ENCODE data around the gene MEF2D.

The MEF2D gene

GRCh38 chr1:156431769-156432668 lies 68.6 kb downstream of the MEF2D start:
- no peak overlapping the region for H2AFZ ChIP-seq (ENCODE audit: low read length, unreplicated experiment)
- H3K79me2 ChIP-seq (ENCODE audit: control insufficient read depth, insufficient read depth, low read length, unreplicated experiment), result no peaks in the 10 kb centered on the region
- H3K4me1 ChIP-seq (ENCODE audit: control insufficient read depth, insufficient read depth, low read length, unreplicated experiment), result no peaks in the 10 kb centered on the region
- H3K4me3 ChIP-seq (ENCODE audit: low read depth, low read length), result no peak overlapping the region
- no peaks in the 10 kb centered on the region for H3K36me3 ChIP-seq (ENCODE audit: insufficient read depth, low read length)
- no peak overlapping the region for H3K27ac ChIP-seq (ENCODE audit: low read depth, low read length)
- peaks cover 99% of the 10 kb centered on the region for H3K27me3 ChIP-seq (ENCODE audit: insufficient read depth, low read length)

GRCh38 chr1:156431366-156431765 lies 69.2 kb downstream of the MEF2D start:
- Histone ChIP-seq H3K4me1 (ENCODE audit: control insufficient read depth, insufficient read depth, low read length, unreplicated experiment) (no peaks in the 10 kb centered on the region), H3K27me3 (ENCODE audit: insufficient read depth, low read length) (peaks cover 99% of the 10 kb centered on the region), H3K79me2 (ENCODE audit: control insufficient read depth, insufficient read depth, low read length, unreplicated experiment) (no peaks in the 10 kb centered on the region), H3K4me3 (ENCODE audit: low read depth, low read length) (no peak overlapping the region), H3K36me3 (ENCODE audit: insufficient read depth, low read length) (no peaks in the 10 kb centered on the region), H3K27ac (ENCODE audit: low read depth, low read length) (no peak overlapping the region), H2AFZ (ENCODE audit: low read length, unreplicated experiment) (no peak overlapping the region)

GRCh38 chr1:156430866-156431265 lies 69.7 kb downstream of the MEF2D start:
- Histone ChIP-seq H3K27ac (ENCODE audit: low read depth, low read length) (no peak overlapping the region), H2AFZ (ENCODE audit: low read length, unreplicated experiment) (no peak overlapping the region), H3K27me3 (ENCODE audit: insufficient read depth, low read length) (peaks cover 99% of the 10 kb centered on the region), H3K4me1 (ENCODE audit: control insufficient read depth, insufficient read depth, low read length, unreplicated experiment) (no peaks in the 10 kb centered on the region), H3K79me2 (ENCODE audit: control insufficient read depth, insufficient read depth, low read length, unreplicated experiment) (no peaks in the 10 kb centered on the region), H3K4me3 (ENCODE audit: low read depth, low read length) (no peak overlapping the region), H3K36me3 (ENCODE audit: insufficient read depth, low read length) (no peaks in the 10 kb centered on the region)

- Histone ChIP-seq H3K4me1 (ENCODE audit: control insufficient read depth, insufficient read depth, low read length, unreplicated experiment) (no peaks in the 10 kb centered on the region), H3K27ac (ENCODE audit: low read depth, low read length) (no peak overlapping the region), H3K4me3 (ENCODE audit: low read depth, low read length) (no peak overlapping the region), H3K27me3 (ENCODE audit: insufficient read depth, low read length) (peaks cover 99% of the 10 kb centered on the region), H2AFZ (ENCODE audit: low read length, unreplicated experiment) (no peak overlapping the region), H3K79me2 (ENCODE audit: control insufficient read depth, insufficient read depth, low read length, unreplicated experiment) (no peaks in the 10 kb centered on the region), H3K36me3 (ENCODE audit: insufficient read depth, low read length) (no peaks in the 10 kb centered on the region)
Measured at GRCh38 chr1:156430303-156430702, 70.3 kb downstream of the MEF2D start.

GRCh38 chr1:156429313-156430060 lies 71.1 kb downstream of the MEF2D start:
- H3K36me3 ChIP-seq (ENCODE audit: insufficient read depth, low read length), result no peaks in the 10 kb centered on the region
- H3K27ac ChIP-seq (ENCODE audit: low read depth, low read length), result no peak overlapping the region
- no peak overlapping the region for H2AFZ ChIP-seq (ENCODE audit: low read length, unreplicated experiment)
- H3K4me1 ChIP-seq (ENCODE audit: control insufficient read depth, insufficient read depth, low read length, unreplicated experiment), result no peaks in the 10 kb centered on the region
- no peaks in the 10 kb centered on the region for H3K79me2 ChIP-seq (ENCODE audit: control insufficient read depth, insufficient read depth, low read length, unreplicated experiment)
- peaks cover 99% of the 10 kb centered on the region for H3K27me3 ChIP-seq (ENCODE audit: insufficient read depth, low read length)
- no peak overlapping the region for H3K4me3 ChIP-seq (ENCODE audit: low read depth, low read length)

- H3K4me3 ChIP-seq (ENCODE audit: low read depth, low read length), result no peak overlapping the region
- H3K27ac ChIP-seq (ENCODE audit: low read depth, low read length), result no peak overlapping the region
- no peaks in the 10 kb centered on the region for H3K79me2 ChIP-seq (ENCODE audit: control insufficient read depth, insufficient read depth, low read length, unreplicated experiment)
- H2AFZ ChIP-seq (ENCODE audit: low read length, unreplicated experiment), result no peak overlapping the region
- no peaks in the 10 kb centered on the region for H3K4me1 ChIP-seq (ENCODE audit: control insufficient read depth, insufficient read depth, low read length, unreplicated experiment)
- peaks cover 99% of the 10 kb centered on the region for H3K27me3 ChIP-seq (ENCODE audit: insufficient read depth, low read length)
- H3K36me3 ChIP-seq (ENCODE audit: insufficient read depth, low read length), result no peaks in the 10 kb centered on the region
Measured at GRCh38 chr1:156428746-156429288, 71.8 kb downstream of the MEF2D start.

GRCh38 chr1:156427957-156428356 lies 72.6 kb downstream of the MEF2D start:
- no peak overlapping the region for H3K27ac ChIP-seq (ENCODE audit: low read depth, low read length)

GRCh38 chr1:156425943-156426342 lies 74.6 kb downstream of the MEF2D start:
- peaks cover 99% of the 10 kb centered on the region for H3K27me3 ChIP-seq (ENCODE audit: insufficient read depth, low read length)
- no peak overlapping the region for H3K27ac ChIP-seq (ENCODE audit: low read depth, low read length)
- H3K79me2 ChIP-seq (ENCODE audit: control insufficient read depth, insufficient read depth, low read length, unreplicated experiment), result no peaks in the 10 kb centered on the region
- no peaks in the 10 kb centered on the region for H3K36me3 ChIP-seq (ENCODE audit: insufficient read depth, low read length)
- H2AFZ ChIP-seq (ENCODE audit: low read length, unreplicated experiment), result no peak overlapping the region
- H3K4me1 ChIP-seq (ENCODE audit: control insufficient read depth, insufficient read depth, low read length, unreplicated experiment), result peaks cover 4% of the 10 kb centered on the region
- H3K4me3 ChIP-seq (ENCODE audit: low read depth, low read length), result no peak overlapping the region

More at GRCh38 chr1:156427957-156428356, 72.6 kb downstream of the MEF2D start:
- Histone ChIP-seq H2AFZ (ENCODE audit: low read length, unreplicated experiment) (no peak overlapping the region), H3K36me3 (ENCODE audit: insufficient read depth, low read length) (no peaks in the 10 kb centered on the region), H3K4me3 (ENCODE audit: low read depth, low read length) (no peak overlapping the region), H3K27me3 (ENCODE audit: insufficient read depth, low read length) (peaks cover 99% of the 10 kb centered on the region), H3K79me2 (ENCODE audit: control insufficient read depth, insufficient read depth, low read length, unreplicated experiment) (no peaks in the 10 kb centered on the region), H3K4me1 (ENCODE audit: control insufficient read depth, insufficient read depth, low read length, unreplicated experiment) (no peaks in the 10 kb centered on the region)

- Histone ChIP-seq H3K79me2 (ENCODE audit: control insufficient read depth, insufficient read depth, low read length, unreplicated experiment) (no peaks in the 10 kb centered on the region), H3K4me1 (ENCODE audit: control insufficient read depth, insufficient read depth, low read length, unreplicated experiment) (peaks cover 12% of the 10 kb centered on the region), H3K36me3 (ENCODE audit: insufficient read depth, low read length) (no peaks in the 10 kb centered on the region), H3K4me3 (ENCODE audit: low read depth, low read length) (no peak overlapping the region), H3K27me3 (ENCODE audit: insufficient read depth, low read length) (peaks cover 99% of the 10 kb centered on the region), H3K27ac (ENCODE audit: low read depth, low read length) (no peak overlapping the region), H2AFZ (ENCODE audit: low read length, unreplicated experiment) (no peak overlapping the region)
Measured at GRCh38 chr1:156424806-156425432, 75.7 kb downstream of the MEF2D start.
